H1 (cell line): ENCODE measurements around the gene GRIA4. TPM values are rescaled to one million over a fixed set of nuclear protein-coding genes. Genes with fewer than 3 reads are reported as not detected.

Experiments used
- BRCA1 ChIP-seq: IDR thresholded peaks from 2 replicates; pipeline ENCODE4 v1.6.1; 2012; ENCODE audit warnings: low read depth, low read length, improper control_type of control experiment
- MAFK ChIP-seq: IDR thresholded peaks from 2 replicates; pipeline ENCODE4 v1.6.1; 2012; ENCODE audit warnings: low read depth, mild to moderate bottlenecking, improper control_type of control experiment, low read length
- NANOG ChIP-seq: IDR thresholded peaks from 2 replicates; pipeline ENCODE4 v1.6.1; 2011; ENCODE audit warnings: low read length, low read depth, mild to moderate bottlenecking, inconsistent platforms; ENCODE audit not compliant: insufficient read depth, poor library complexity, severe bottlenecking
- RAD21 ChIP-seq, 2 experiments: IDR thresholded peaks in 1 of 2; conservative IDR thresholded peaks in 1 of 2; 2 replicates each; pipeline ENCODE4 v1.6.1; 2011; ENCODE audit warnings: low read depth in 2 of 2, low read length in 2 of 2, improper control_type of control experiment in 1 of 2, inconsistent platforms in 1 of 2, mild to moderate bottlenecking in 1 of 2, moderate library complexity in 1 of 2
- RFX5 ChIP-seq: IDR thresholded peaks from 2 replicates; pipeline ENCODE4 v1.6.1; 2011; ENCODE audit warnings: low read depth, low read length, improper control_type of control experiment, borderline replicate concordance
- SUZ12 ChIP-seq: fragments of 200-600 bp; sonication (generic); IDR thresholded peaks from 2 replicates; pipeline ENCODE4 v1.6.1; 2012; ENCODE audit warnings: mild to moderate bottlenecking, inconsistent platforms, low read length, moderate library complexity, mixed read lengths
- polyA plus RNA-seq, 7 experiments: library from polyadenylated mRNA; depleted of rRNA in 3 of 7; stranded (reverse) in 5 of 7; unstranded in 2 of 7; fragments of >200 nt in 5 of 7; fragments of 200-250 nt in 2 of 7; gene quantifications; 1 replicate in 5 of 7; 2 replicates in 1 of 7; 4 replicates in 1 of 7; pipeline versions ENCODE4 v1.2.1 to v1.2.3, GENCODE V29; 2011 to 2013; ENCODE audit warnings: missing spikeins in 2 of 7, mixed read lengths in 2 of 7
- total RNA-seq: library from RNA; stranded (reverse); fragmentation: NEBNext Ultra II Directional; extraction: Animal tissue kit (Norgen Biotek cat#: 25700); gene quantifications from 2 replicates; pipeline ENCODE4 v1.2.1, GENCODE V29; 2021
- TF ChIP-seq, protein P1 (sequence below): IDR thresholded peaks from 2 replicates; pipeline ENCODE4 v1.6.1; 2011; ENCODE audit warnings: low read length, improper control_type of control experiment

GRIA4 gene
- total and polyA plus RNA-seq, 2 of the 8 experiments (the other 6 are each of a cell fraction or from before 2014, with no cell fraction given) = 12.5 to 21.8 TPM

DNA sequence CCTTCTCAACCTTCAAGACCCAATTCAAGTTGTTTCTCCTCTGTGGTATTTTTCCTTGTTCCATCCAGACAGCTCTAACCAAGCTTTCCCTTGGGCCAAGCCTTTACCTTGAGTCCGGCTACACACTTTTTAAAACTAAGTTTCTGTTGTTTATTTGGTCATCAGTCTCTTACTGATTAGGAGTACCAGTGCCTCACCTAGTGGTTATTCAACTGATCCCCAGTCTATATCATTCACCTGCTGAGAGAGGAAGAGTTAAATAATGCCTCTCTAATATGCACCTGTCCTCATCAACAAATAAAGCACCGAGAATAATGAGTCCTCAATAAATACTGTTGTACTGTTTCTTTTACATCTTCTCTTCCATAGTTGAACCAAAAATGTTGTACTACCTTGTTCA, 251.4 kb downstream of the GRIA4 start (continued):
- TF ChIP-seq, protein P1, sequence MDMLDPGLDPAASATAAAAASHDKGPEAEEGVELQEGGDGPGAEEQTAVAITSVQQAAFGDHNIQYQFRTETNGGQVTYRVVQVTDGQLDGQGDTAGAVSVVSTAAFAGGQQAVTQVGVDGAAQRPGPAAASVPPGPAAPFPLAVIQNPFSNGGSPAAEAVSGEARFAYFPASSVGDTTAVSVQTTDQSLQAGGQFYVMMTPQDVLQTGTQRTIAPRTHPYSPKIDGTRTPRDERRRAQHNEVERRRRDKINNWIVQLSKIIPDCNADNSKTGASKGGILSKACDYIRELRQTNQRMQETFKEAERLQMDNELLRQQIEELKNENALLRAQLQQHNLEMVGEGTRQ = no peak
- TF ChIP-seq RFX5 (no peak), NANOG (no peak), BRCA1 (no peak), SUZ12 (no peak), RAD21 (IDR thresholded peaks at IDR 0.05 in 1 of 2, conservative IDR thresholded peaks at IDR 0.05 in 1 of 2; ENCODE audit: low read depth in 2 of 2, low read length in 2 of 2) (peak; percentile 79 to 81), MAFK (no peak)
- TF ChIP-seq, all 59 proteins: peak for 2
